Measurements from ENCODE around the gene UNC5B.
A peak's percentile ranks its signal among the peaks of the same experiment; 100 is the strongest.

UNC5B gene

GRCh38 chr10:71277914-71278665 is 65.7 kb downstream of the UNC5B start:
- no peak for DNase-seq (ENCODE audit: extremely low spot score, insufficient read length, low read depth)
- FAIRE-seq = no peak

GRCh38 chr10:71278691-71279588 is 66.6 kb downstream of the UNC5B start:
- FAIRE-seq = no peak
- no peak for DNase-seq (ENCODE audit: extremely low spot score, insufficient read length, low read depth)

GRCh38 chr10:71279590-71280170 is 67.3 kb downstream of the UNC5B start:
- DNase-seq (ENCODE audit: extremely low spot score, insufficient read length, low read depth) (no peak), FAIRE-seq (no peak)

- FAIRE-seq (no peak), DNase-seq (ENCODE audit: extremely low spot score, insufficient read length, low read depth) (no peak)
Measured at GRCh38 chr10:71280216-71280615, 67.8 kb downstream of the UNC5B start.

GRCh38 chr10:71280825-71281224 is 68.5 kb downstream of the UNC5B start:
- DNase-seq (ENCODE audit: extremely low spot score, insufficient read length, low read depth) (no peak), FAIRE-seq (no peak)

- FAIRE-seq = no peak
- no peak for DNase-seq (ENCODE audit: extremely low spot score, insufficient read length, low read depth)
Measured at GRCh38 chr10:71281646-71282322, 69.4 kb downstream of the UNC5B start.

- no peak for DNase-seq (ENCODE audit: extremely low spot score, insufficient read length, low read depth)
- no peak for FAIRE-seq
Measured at GRCh38 chr10:71282323-71282680, 69.9 kb downstream of the UNC5B start.

GRCh38 chr10:71283410-71283809 is 71.0 kb downstream of the UNC5B start:
- FAIRE-seq = no peak
- no peak for DNase-seq (ENCODE audit: extremely low spot score, insufficient read length, low read depth)

GRCh38 chr10:71283876-71284275 is 71.5 kb downstream of the UNC5B start:
- no peak for FAIRE-seq
- no peak for DNase-seq (ENCODE audit: extremely low spot score, insufficient read length, low read depth)

GRCh38 chr10:71284544-71285179 is 72.3 kb downstream of the UNC5B start:
- FAIRE-seq = no peak

GRCh38 chr10:71285180-71285545 is 72.8 kb downstream of the UNC5B start:
- FAIRE-seq = peak; percentile 85
- peak; percentile 40 for DNase-seq (ENCODE audit: extremely low spot score, insufficient read length, low read depth)

More at GRCh38 chr10:71284544-71285179, 72.3 kb downstream of the UNC5B start:
- no peak for DNase-seq (ENCODE audit: extremely low spot score, insufficient read length, low read depth)

- FAIRE-seq (no peak), DNase-seq (ENCODE audit: extremely low spot score, insufficient read length, low read depth) (no peak)
Measured at GRCh38 chr10:71285986-71286385, 73.6 kb downstream of the UNC5B start.

- no peak for FAIRE-seq
- no peak for DNase-seq (ENCODE audit: extremely low spot score, insufficient read length, low read depth)
Measured at GRCh38 chr10:71286521-71287294, 74.3 kb downstream of the UNC5B start.

GRCh38 chr10:71287456-71287855 is 75.1 kb downstream of the UNC5B start:
- no peak for FAIRE-seq

GRCh38 chr10:71288461-71288860 is 76.1 kb downstream of the UNC5B start:
- DNase-seq (ENCODE audit: extremely low spot score, insufficient read length, low read depth) = no peak
- no peak for FAIRE-seq

More at GRCh38 chr10:71287456-71287855, 75.1 kb downstream of the UNC5B start:
- DNase-seq (ENCODE audit: extremely low spot score, insufficient read length, low read depth) = no peak

- FAIRE-seq = no peak
- DNase-seq (ENCODE audit: extremely low spot score, insufficient read length, low read depth) = no peak
Measured at GRCh38 chr10:71289421-71290130, 77.2 kb downstream of the UNC5B start.

- FAIRE-seq (no peak), DNase-seq (ENCODE audit: extremely low spot score, insufficient read length, low read depth) (no peak)
Measured at GRCh38 chr10:71290331-71290730, 78.0 kb downstream of the UNC5B start.

GRCh38 chr10:71290806-71291527 is 78.6 kb downstream of the UNC5B start:
- DNase-seq (ENCODE audit: extremely low spot score, insufficient read length, low read depth) (no peak), FAIRE-seq (no peak)
